IPS-18c (cell line): ENCODE results near the gene ZSCAN16.

ENCODE experiments used
- H3K4me3 ChIP-seq: 2 replicates; pipeline ENCODE4 v1.7.0; 2013; ENCODE audit warnings: low read depth, mild to moderate bottlenecking, low read length, moderate library complexity; ENCODE audit not compliant: insufficient read depth
- H3K9me3 ChIP-seq: one replicate; pipeline ENCODE4 v1.6.1; 2013; ENCODE audit warnings: mild to moderate bottlenecking, low read length, moderate library complexity; ENCODE audit not compliant: control insufficient read depth, insufficient read depth

The ZSCAN16 gene

GRCh38 chr6:28154357-28154756 is 29.9 kb downstream of the ZSCAN16 start:
- Histone ChIP-seq H3K9me3 (no peaks in the 10 kb centered on the region), H3K4me3 (no peak overlapping the region)

DNA sequence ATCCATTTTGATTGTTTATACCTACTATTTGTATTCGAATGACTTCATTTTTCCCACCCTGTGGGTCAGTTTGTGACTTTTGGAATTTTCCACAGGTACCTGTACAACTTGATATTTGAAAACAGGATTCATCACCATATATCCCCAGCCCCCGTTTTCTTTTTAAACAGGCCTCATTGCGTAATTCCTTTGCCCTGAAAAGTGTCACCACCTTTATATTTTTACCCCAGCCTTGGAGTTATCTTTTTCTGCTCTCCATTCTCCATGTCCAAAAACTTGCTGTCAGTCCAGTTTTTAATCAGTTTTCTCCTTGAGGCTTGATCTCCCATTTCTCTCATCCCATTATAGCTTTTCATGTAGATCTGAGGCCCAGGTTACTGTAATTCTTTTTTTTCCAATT is 33.9 kb downstream of the ZSCAN16 start:
- Histone ChIP-seq H3K4me3 (no peak overlapping the region), H3K9me3 (no peaks in the 10 kb centered on the region)

DNA sequence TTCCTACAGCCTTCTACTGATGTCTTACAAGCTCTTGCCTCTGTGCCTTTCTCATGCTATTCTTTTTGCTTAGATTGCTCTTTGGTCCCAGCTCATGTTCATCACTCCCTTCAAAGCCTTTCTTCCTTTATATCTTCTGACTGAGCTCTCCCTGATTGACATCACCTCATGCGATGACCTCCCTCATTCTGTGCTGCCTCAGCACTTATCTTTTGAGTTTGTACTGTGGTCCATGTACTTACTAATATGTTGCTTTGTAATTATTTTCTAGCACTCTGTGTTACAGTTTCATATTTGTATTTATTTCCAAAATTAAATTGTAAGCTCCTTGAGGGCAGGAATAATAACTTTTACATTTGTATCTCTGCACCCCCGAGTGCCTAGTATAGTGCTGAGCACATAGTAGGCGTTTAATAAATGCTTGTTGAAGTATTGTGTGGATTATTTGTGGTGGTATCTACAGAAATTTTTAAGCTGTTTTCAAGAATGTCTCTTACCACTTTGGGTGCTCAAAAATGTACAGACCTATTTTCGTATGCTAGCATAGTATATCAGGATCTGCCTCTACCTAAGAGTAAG is 34.7 kb downstream of the ZSCAN16 start:
- H3K4me3 ChIP-seq = no peak overlapping the region
- H3K9me3 ChIP-seq = no peaks in the 10 kb centered on the region

DNA sequence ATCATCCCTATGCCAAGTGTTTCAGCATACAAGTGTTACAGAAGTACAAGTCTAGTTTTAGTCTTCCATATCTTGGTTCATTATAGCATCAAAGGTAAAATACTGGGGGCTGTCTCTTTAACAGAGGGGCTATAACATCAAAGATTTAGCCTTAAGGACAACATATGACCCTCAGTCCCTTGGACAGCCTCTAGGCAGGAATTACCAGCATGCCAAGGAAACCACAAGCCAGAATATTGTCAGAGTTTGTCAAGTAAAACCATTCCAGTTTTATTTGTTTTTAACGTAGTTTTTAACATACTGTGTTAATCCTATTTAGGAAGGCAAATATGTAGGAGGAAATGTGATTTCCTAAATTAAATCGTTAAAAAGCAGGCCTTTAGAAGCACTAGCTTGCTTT is 35.8 kb downstream of the ZSCAN16 start:
- Histone ChIP-seq H3K4me3 (no peak overlapping the region), H3K9me3 (no peaks in the 10 kb centered on the region)

- peak overlapping the region; percentile 62 for H3K4me3 ChIP-seq
- no peaks in the 10 kb centered on the region for H3K9me3 ChIP-seq
Observed at GRCh38 chr6:28161410-28162079, 37.1 kb downstream of the ZSCAN16 start.

- Histone ChIP-seq H3K9me3 (no peaks in the 10 kb centered on the region), H3K4me3 (no peak overlapping the region)
Observed at GRCh38 chr6:28165563-28165962, 41.2 kb downstream of the ZSCAN16 start.

GRCh38 chr6:28167068-28167467 is 42.7 kb downstream of the ZSCAN16 start:
- H3K4me3 ChIP-seq = no peak overlapping the region
- no peaks in the 10 kb centered on the region for H3K9me3 ChIP-seq

- Histone ChIP-seq H3K9me3 (no peaks in the 10 kb centered on the region), H3K4me3 (no peak overlapping the region)
Observed at GRCh38 chr6:28167926-28168325, 43.5 kb downstream of the ZSCAN16 start.

- H3K4me3 ChIP-seq = no peak overlapping the region
Observed at GRCh38 chr6:28171271-28171670, 46.9 kb downstream of the ZSCAN16 start.

DNA sequence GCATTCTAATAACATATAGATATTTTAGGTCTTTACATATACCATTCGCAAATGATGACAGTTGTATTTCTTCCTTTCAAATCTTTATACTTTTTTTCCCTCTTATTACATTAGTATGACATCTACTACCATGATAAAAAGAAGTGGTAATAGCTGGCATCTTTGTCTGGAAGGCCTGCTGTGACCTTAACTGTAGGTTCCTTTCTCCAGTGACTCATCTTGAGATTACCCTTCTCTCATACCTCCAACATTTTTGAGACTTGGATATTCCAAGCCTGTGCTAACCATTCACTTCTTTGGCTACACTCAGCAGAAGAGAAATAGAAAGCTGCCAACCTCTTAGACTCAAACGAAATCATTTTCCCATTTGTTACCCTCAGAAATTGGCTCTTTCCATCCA is 47.6 kb downstream of the ZSCAN16 start:
- Histone ChIP-seq H3K4me3 (no peak overlapping the region), H3K9me3 (no peaks in the 10 kb centered on the region)

More at GRCh38 chr6:28171271-28171670, 46.9 kb downstream of the ZSCAN16 start:
- no peaks in the 10 kb centered on the region for H3K9me3 ChIP-seq

DNA sequence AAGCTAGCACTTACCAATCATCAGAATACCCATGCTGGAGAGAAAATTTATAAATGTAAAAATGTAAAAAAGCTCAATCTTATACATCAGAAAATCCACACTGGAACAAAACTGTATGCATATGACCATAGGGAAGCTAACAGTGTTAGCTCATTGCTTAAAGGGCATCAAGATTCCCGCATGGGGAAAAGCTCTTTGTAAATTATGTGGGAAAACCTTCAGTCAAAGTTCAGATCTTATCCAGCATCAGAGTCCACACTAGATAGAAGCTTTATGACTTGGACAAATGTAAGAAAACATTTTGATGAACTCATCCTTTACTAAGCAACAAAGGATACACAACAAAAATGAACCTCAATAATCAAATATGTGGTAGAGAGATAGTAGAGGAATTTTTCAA is 52.0 kb downstream of the ZSCAN16 start:
- H3K4me3 ChIP-seq = no peak overlapping the region
- no peaks in the 10 kb centered on the region for H3K9me3 ChIP-seq
